Measurements from ENCODE around the gene TPGS2.

DNA sequence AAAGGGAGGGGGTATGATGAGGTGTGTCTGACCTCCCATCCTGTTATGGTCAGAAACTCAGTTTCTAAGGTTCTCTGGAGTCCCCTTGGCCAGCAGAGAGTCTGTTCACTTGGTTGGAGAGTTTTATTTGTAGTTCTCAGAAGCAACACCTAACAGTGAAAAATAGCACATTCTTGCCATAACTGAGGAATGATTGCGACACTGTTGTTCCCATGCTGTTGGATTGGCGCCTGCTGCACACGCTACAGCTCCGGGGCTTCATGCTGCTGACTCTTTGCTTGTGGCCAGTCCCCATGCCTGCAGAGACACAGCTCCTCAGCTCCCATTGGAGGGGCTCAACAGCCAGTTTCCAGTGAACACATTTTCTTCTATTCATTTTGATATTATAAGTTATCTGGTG lies 42.1 kb downstream of the TPGS2 start:
- TF ChIP-seq, protein P1, sequence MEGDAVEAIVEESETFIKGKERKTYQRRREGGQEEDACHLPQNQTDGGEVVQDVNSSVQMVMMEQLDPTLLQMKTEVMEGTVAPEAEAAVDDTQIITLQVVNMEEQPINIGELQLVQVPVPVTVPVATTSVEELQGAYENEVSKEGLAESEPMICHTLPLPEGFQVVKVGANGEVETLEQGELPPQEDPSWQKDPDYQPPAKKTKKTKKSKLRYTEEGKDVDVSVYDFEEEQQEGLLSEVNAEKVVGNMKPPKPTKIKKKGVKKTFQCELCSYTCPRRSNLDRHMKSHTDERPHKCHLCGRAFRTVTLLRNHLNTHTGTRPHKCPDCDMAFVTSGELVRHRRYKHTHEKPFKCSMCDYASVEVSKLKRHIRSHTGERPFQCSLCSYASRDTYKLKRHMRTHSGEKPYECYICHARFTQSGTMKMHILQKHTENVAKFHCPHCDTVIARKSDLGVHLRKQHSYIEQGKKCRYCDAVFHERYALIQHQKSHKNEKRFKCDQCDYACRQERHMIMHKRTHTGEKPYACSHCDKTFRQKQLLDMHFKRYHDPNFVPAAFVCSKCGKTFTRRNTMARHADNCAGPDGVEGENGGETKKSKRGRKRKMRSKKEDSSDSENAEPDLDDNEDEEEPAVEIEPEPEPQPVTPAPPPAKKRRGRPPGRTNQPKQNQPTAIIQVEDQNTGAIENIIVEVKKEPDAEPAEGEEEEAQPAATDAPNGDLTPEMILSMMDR (IDR thresholded peaks at IDR 0.05) = no peak
- TF ChIP-seq POLR2A (IDR thresholded peaks at IDR 0.05) = no peak

Data from heart left ventricle (tissue), 13 donors.